H1 (cell line): Measurements from ENCODE around the gene LRRC4C. TPM values are rescaled to one million over a fixed set of nuclear protein-coding genes. Genes with fewer than 3 reads are reported as not detected.

Experiments
- CTCF ChIA-PET: fragments of 300-600 bp; sonication (Branson Sonifier 250); formaldehyde crosslinking; loops from one replicate; lab custom pipeline; 2021; ENCODE audit not compliant: partially characterized antibody; lab: Charles Lee
- POLR2A ChIA-PET: fragments of 300-600 bp; sonication (Branson Sonifier 250); formaldehyde crosslinking; loops from one replicate; lab custom pipeline; 2021; ENCODE audit warnings: inconsistent platforms; ENCODE audit not compliant: partially characterized antibody; lab: Charles Lee
- DNase-seq, 2 experiments: peaks; one replicate each; pipeline versions ENCODE4 v3.0.0 to v3.0.0-alpha.2; 2010 to 2022; ENCODE audit warnings: low spot score in 2 of 2, low read depth in 1 of 2, mixed read lengths in 1 of 2
- FAIRE-seq: peaks from 2 replicates; lab custom pipeline; 2011; peaks lifted over from hg19 to GRCh38; lab: Jason Lieb, UNC
- H2AFZ ChIP-seq: 2 replicates; pipeline ENCODE4 v1.8.1; 2012; ENCODE audit warnings: low read length, inconsistent platforms
- H2AK5ac ChIP-seq: 2 replicates; pipeline ENCODE4 v1.6.1; 2013; ENCODE audit warnings: low read depth, low read length
- H2BK120ac ChIP-seq: replicated peaks from 2 replicates; pipeline ENCODE3; 2013; ENCODE audit warnings: low read depth, low read length, inconsistent platforms
- H2BK12ac ChIP-seq: 2 replicates; pipeline ENCODE4 v1.6.1; 2013; ENCODE audit warnings: low read depth, low read length
- H2BK15ac ChIP-seq: 2 replicates; pipeline ENCODE4 v1.6.1; 2013; ENCODE audit warnings: low read length
- H2BK20ac ChIP-seq: 2 replicates; pipeline ENCODE4 v1.6.1; 2013; ENCODE audit warnings: low read length
- H2BK5ac ChIP-seq: 2 replicates; pipeline ENCODE4 v1.6.1; 2013; ENCODE audit warnings: low read depth, low read length
- H3K14ac ChIP-seq: 2 replicates; pipeline ENCODE4 v1.6.1; 2013; ENCODE audit warnings: inconsistent platforms; ENCODE audit not compliant: insufficient read length
- H3K18ac ChIP-seq: 2 replicates; pipeline ENCODE4 v1.6.1; 2013; ENCODE audit warnings: low read length; ENCODE audit errors: extremely low read depth
- H3K23ac ChIP-seq: 2 replicates; pipeline ENCODE4 v1.6.1; 2013; ENCODE audit warnings: inconsistent platforms; ENCODE audit not compliant: insufficient read length
- H3K23me2 ChIP-seq: 2 replicates; pipeline ENCODE4 v1.6.1; 2013; ENCODE audit warnings: low read depth, low read length
- H3K27ac ChIP-seq: 2 replicates; pipeline ENCODE4 v1.6.1; 2011; ENCODE audit warnings: low read depth, low read length, inconsistent platforms
- H3K27me3 ChIP-seq, 4 experiments: replicated peaks in 1 of 4; 1 replicate in 1 of 4; 2 replicates in 3 of 4; pipeline versions ENCODE4 v1.6.1 to v1.8.1; 2011 to 2013; ENCODE audit warnings: low read length in 3 of 4, mild to moderate bottlenecking in 3 of 4, inconsistent platforms in 2 of 4, mixed read lengths in 2 of 4, moderate library complexity in 1 of 4; ENCODE audit not compliant: control insufficient read depth in 3 of 4, insufficient read depth in 3 of 4; ENCODE audit errors: extremely low read depth in 1 of 4
- H3K36me3 ChIP-seq, 4 experiments: 2 replicates each; pipeline versions ENCODE4 v1.6.1 to v1.8.1; 2011 to 2013; ENCODE audit warnings: mild to moderate bottlenecking in 4 of 4, low read length in 3 of 4, moderate library complexity in 2 of 4, control low read depth in 1 of 4, inconsistent platforms in 1 of 4; ENCODE audit not compliant: insufficient read depth in 4 of 4, control insufficient read depth in 2 of 4
- H3K4ac ChIP-seq: replicated peaks from 2 replicates; pipeline ENCODE3; 2013; ENCODE audit warnings: low read length, low read depth, mixed read lengths, inconsistent platforms; ENCODE audit not compliant: insufficient read length
- H3K4me1 ChIP-seq, 4 experiments: replicated peaks in 1 of 4; 1 replicate in 1 of 4; 2 replicates in 3 of 4; pipeline versions ENCODE4 v1.6.1 to v1.8.1; 2011 to 2013; ENCODE audit warnings: low read length in 3 of 4, inconsistent platforms in 2 of 4, mixed read lengths in 1 of 4; ENCODE audit not compliant: insufficient read depth in 4 of 4, control insufficient read depth in 3 of 4
- H3K4me2 ChIP-seq, 2 experiments: 2 replicates each; pipeline versions ENCODE4 v1.6.1 to v1.8.1; 2011 to 2013; ENCODE audit warnings: low read depth in 2 of 2, low read length in 2 of 2, control low read depth in 1 of 2, inconsistent platforms in 1 of 2, mild to moderate bottlenecking in 1 of 2; ENCODE audit not compliant: insufficient read depth in 1 of 2
- H3K4me3 ChIP-seq, 4 experiments: fragments of 200-600, 300-600 bp in 1 of 4; sonication (generic), shearing (Covaris generic), sonication (Bioruptor Twin) in 1 of 4; 2 replicates each; pipeline versions ENCODE4 v1.5.1 to v1.8.1; 2011 to 2016; ENCODE audit warnings: low read length in 4 of 4, low read depth in 3 of 4, control low read depth in 2 of 4, inconsistent platforms in 2 of 4, mild to moderate bottlenecking in 2 of 4, mixed read lengths in 1 of 4, moderate library complexity in 1 of 4; ENCODE audit not compliant: insufficient read depth in 2 of 4; ENCODE audit errors: extremely low read depth in 1 of 4
- H3K56ac ChIP-seq: replicated peaks from 2 replicates; pipeline ENCODE3; 2013; ENCODE audit warnings: low read depth, mild to moderate bottlenecking, mixed read lengths, low read length, inconsistent platforms; ENCODE audit not compliant: insufficient read length
- H3K79me1 ChIP-seq: 2 replicates; pipeline ENCODE4 v1.6.1; 2013; ENCODE audit warnings: low read depth, low read length, control low read depth
- H3K79me2 ChIP-seq, 2 experiments: 2 replicates each; pipeline versions ENCODE4 v1.6.1 to v1.8.1; 2012 to 2013; ENCODE audit warnings: low read length in 2 of 2, mild to moderate bottlenecking in 2 of 2, inconsistent platforms in 1 of 2; ENCODE audit not compliant: insufficient read depth in 2 of 2, control insufficient read depth in 1 of 2
- H3K9ac ChIP-seq, 4 experiments: replicated peaks in 1 of 4; 1 replicate in 1 of 4; 2 replicates in 3 of 4; pipeline versions ENCODE4 v1.6.1 to v1.8.1; 2011 to 2013; ENCODE audit warnings: low read depth in 3 of 4, low read length in 3 of 4, control low read depth in 2 of 4, mild to moderate bottlenecking in 2 of 4, moderate library complexity in 2 of 4, inconsistent platforms in 1 of 4; ENCODE audit errors: extremely low read depth in 1 of 4
- H3K9me3 ChIP-seq, 2 experiments: 2 replicates each; pipeline versions ENCODE4 v1.6.1 to v1.8.1; 2012 to 2013; ENCODE audit warnings: mild to moderate bottlenecking in 2 of 2, moderate library complexity in 2 of 2, control low read depth in 1 of 2, inconsistent platforms in 1 of 2, low read depth in 1 of 2, low read length in 1 of 2, mixed read lengths in 1 of 2; ENCODE audit not compliant: insufficient read depth in 2 of 2
- H4K20me1 ChIP-seq, 2 experiments: replicated peaks in 1 of 2; 2 replicates each; pipeline versions ENCODE3 to v1.8.1; 2011 to 2013; ENCODE audit warnings: inconsistent platforms in 2 of 2, low read length in 2 of 2, mild to moderate bottlenecking in 1 of 2; ENCODE audit not compliant: insufficient read depth in 2 of 2, control insufficient read depth in 1 of 2
- H4K5ac ChIP-seq: 2 replicates; pipeline ENCODE4 v1.6.1; 2013; ENCODE audit warnings: low read length, low read depth, mixed read lengths, inconsistent platforms; ENCODE audit not compliant: insufficient read length
- H4K8ac ChIP-seq: 2 replicates; pipeline ENCODE4 v1.8.0; 2013; ENCODE audit warnings: mild to moderate bottlenecking, moderate library complexity, low read length, inconsistent platforms; ENCODE audit not compliant: insufficient read depth; ENCODE audit errors: extremely low read depth
- H4K91ac ChIP-seq: replicated peaks from 2 replicates; pipeline ENCODE3; 2013; ENCODE audit warnings: low read length, mixed read lengths, inconsistent platforms; ENCODE audit not compliant: insufficient read length
- CEBPB ChIP-seq: IDR thresholded peaks from 2 replicates; pipeline ENCODE4 v1.6.1; 2012; ENCODE audit warnings: low read depth, low read length
- CREB1 ChIP-seq: IDR thresholded peaks from 2 replicates; pipeline ENCODE4 v1.6.1; 2012; ENCODE audit warnings: inconsistent platforms
- CTBP2 ChIP-seq: IDR thresholded peaks from 2 replicates; pipeline ENCODE4 v1.7.0; 2011; ENCODE audit warnings: borderline replicate concordance, mild to moderate bottlenecking, moderate library complexity, mixed read lengths, low read length; ENCODE audit not compliant: insufficient read depth, insufficient read length
- EZH2 ChIP-seq: fragments of 200-600 bp; sonication (generic); IDR thresholded peaks from 2 replicates; pipeline ENCODE4 v1.7.1; 2012; ENCODE audit warnings: low read depth, mild to moderate bottlenecking, moderate library complexity, low read length, inconsistent platforms; ENCODE audit not compliant: severe bottlenecking
- RNF2 ChIP-seq: fragments of 200-900, 300-1000 bp; sonication (generic); IDR thresholded peaks from 2 replicates; pipeline ENCODE4 v1.7.1; 2016; ENCODE audit warnings: borderline replicate concordance, low read depth, mild to moderate bottlenecking, antibody characterized with exemption, low read length; ENCODE audit not compliant: poor library complexity, severe bottlenecking; ENCODE audit errors: missing control alignments
- RXRA ChIP-seq: IDR thresholded peaks from 2 replicates; pipeline ENCODE4 v1.6.1; 2011; ENCODE audit warnings: low read depth, mild to moderate bottlenecking, low read length, moderate library complexity; ENCODE audit not compliant: insufficient read depth
- SIRT6 ChIP-seq: IDR thresholded peaks from one replicate; pipeline ENCODE4 v1.7.1; 2012; ENCODE audit warnings: low read length, inconsistent platforms
- SIX5 ChIP-seq: IDR thresholded peaks from 2 replicates; pipeline ENCODE4 v1.6.1; 2011; ENCODE audit warnings: mild to moderate bottlenecking, low read depth, low read length
- WGBS, 2 experiments: shearing (Covaris generic) in 1 of 2; methylation state at CpG; one replicate each; pipeline versions ENCODE4 v1.1.6 to v1.1.7; 2013 to 2015; ENCODE audit warnings: low lambda C conversion rate in 2 of 2, mixed read lengths in 2 of 2, inconsistent platforms in 1 of 2, low coverage in 1 of 2, missing lambda C conversion rate in 1 of 2; ENCODE audit not compliant: insufficient replicate concordance in 2 of 2, insufficient coverage in 1 of 2, insufficient read length in 1 of 2; ENCODE audit errors: extremely low coverage in 1 of 2, missing lambda C conversion rate in 1 of 2; 5-methylcytosine and 5-hydroxymethylcytosine counted together
- polyA plus RNA-seq, 7 experiments: library from polyadenylated mRNA; depleted of rRNA in 3 of 7; stranded (reverse) in 5 of 7; unstranded in 2 of 7; fragments of >200 nt in 5 of 7; fragments of 200-250 nt in 2 of 7; gene quantifications; 1 replicate in 5 of 7; 2 replicates in 1 of 7; 4 replicates in 1 of 7; pipeline versions ENCODE4 v1.2.1 to v1.2.3, GENCODE V29; 2011 to 2013; ENCODE audit warnings: missing spikeins in 2 of 7, mixed read lengths in 2 of 7
- total RNA-seq: library from RNA; stranded (reverse); fragmentation: NEBNext Ultra II Directional; extraction: Animal tissue kit (Norgen Biotek cat#: 25700); gene quantifications from 2 replicates; pipeline ENCODE4 v1.2.1, GENCODE V29; 2021
- TF ChIP-seq, protein P1 (sequence below): IDR thresholded peaks from 2 replicates; pipeline ENCODE4 v1.6.1; 2011; ENCODE audit warnings: low read length, improper control_type of control experiment
- TF ChIP-seq, protein P2 (sequence below): IDR thresholded peaks from 2 replicates; pipeline ENCODE4 v1.6.1; 2012; ENCODE audit warnings: inconsistent platforms
- TF ChIP-seq, protein P3 (sequence below): IDR thresholded peaks from 2 replicates; pipeline ENCODE4 v1.6.1; 2012; ENCODE audit warnings: low read length, inconsistent platforms

LRRC4C gene
- total and polyA plus RNA-seq, 2 of the 8 experiments (the other 6 are each of a cell fraction or from before 2014, with no cell fraction given), result 0.23 to 2.2 TPM

DNA sequence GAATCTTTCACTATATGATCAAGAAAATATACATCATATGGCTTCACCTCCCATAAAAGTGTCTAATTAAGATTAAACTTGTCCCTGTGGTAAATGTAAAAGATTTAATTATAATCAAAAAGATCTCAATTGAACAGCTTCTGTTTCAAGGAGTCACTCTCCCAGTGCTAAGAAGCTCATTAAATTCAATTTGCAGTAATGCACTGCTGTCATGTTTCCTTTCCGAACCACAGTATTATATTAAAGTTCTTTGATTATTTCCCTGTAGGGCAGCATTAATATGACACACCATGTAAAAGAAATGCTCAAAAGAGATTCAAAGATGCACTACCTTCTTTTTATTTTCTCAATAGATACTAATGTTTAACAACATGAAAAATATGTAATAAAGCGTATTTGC lies 758.4 kb downstream of the LRRC4C start:
- no peak overlapping the region for H2BK5ac ChIP-seq
- no peak overlapping the region for H4K5ac ChIP-seq
- TF ChIP-seq, protein P1, sequence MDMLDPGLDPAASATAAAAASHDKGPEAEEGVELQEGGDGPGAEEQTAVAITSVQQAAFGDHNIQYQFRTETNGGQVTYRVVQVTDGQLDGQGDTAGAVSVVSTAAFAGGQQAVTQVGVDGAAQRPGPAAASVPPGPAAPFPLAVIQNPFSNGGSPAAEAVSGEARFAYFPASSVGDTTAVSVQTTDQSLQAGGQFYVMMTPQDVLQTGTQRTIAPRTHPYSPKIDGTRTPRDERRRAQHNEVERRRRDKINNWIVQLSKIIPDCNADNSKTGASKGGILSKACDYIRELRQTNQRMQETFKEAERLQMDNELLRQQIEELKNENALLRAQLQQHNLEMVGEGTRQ, result no peak
- TF ChIP-seq SIRT6, result no peak
- TF ChIP-seq RNF2, result no peak
- TF ChIP-seq CREB1, result no peak
- TF ChIP-seq CTBP2, result no peak
- TF ChIP-seq SIX5, result no peak
- no peak for TF ChIP-seq RXRA
- no peak for TF ChIP-seq EZH2
- TF ChIP-seq, protein P2, sequence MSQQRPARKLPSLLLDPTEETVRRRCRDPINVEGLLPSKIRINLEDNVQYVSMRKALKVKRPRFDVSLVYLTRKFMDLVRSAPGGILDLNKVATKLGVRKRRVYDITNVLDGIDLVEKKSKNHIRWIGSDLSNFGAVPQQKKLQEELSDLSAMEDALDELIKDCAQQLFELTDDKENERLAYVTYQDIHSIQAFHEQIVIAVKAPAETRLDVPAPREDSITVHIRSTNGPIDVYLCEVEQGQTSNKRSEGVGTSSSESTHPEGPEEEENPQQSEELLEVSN, result no peak
- TF ChIP-seq CEBPB, result no peak
- TF ChIP-seq, protein P3, sequence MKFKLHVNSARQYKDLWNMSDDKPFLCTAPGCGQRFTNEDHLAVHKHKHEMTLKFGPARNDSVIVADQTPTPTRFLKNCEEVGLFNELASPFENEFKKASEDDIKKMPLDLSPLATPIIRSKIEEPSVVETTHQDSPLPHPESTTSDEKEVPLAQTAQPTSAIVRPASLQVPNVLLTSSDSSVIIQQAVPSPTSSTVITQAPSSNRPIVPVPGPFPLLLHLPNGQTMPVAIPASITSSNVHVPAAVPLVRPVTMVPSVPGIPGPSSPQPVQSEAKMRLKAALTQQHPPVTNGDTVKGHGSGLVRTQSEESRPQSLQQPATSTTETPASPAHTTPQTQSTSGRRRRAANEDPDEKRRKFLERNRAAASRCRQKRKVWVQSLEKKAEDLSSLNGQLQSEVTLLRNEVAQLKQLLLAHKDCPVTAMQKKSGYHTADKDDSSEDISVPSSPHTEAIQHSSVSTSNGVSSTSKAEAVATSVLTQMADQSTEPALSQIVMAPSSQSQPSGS, result no peak
- no peaks in the 10 kb centered on the region for H3K36me3 ChIP-seq
- FAIRE-seq (no peak), DNase-seq (no peak)
- no peak overlapping the region for H3K4me2 ChIP-seq
- no peak overlapping the region for H4K8ac ChIP-seq
- H3K9ac ChIP-seq, result no peak overlapping the region
- no peak overlapping the region for H3K4ac ChIP-seq
- no peak overlapping the region for H3K23ac ChIP-seq
- H3K27me3 ChIP-seq, result no peaks in the 10 kb centered on the region
- no peaks in the 10 kb centered on the region for H4K20me1 ChIP-seq
- H3K4me1 ChIP-seq, result no peaks in the 10 kb centered on the region
- no peak overlapping the region for H2BK120ac ChIP-seq
- H2BK15ac ChIP-seq, result no peak overlapping the region
- 95% methylated on average over 2 of the region's 2 CpGs; no CpG with 5 or more reads in 1 of the 2 experiments for WGBS, 2 experiments
- no peak overlapping the region for H2AFZ ChIP-seq
- no peak overlapping the region for H3K4me3 ChIP-seq
- no peak overlapping the region for H4K91ac ChIP-seq
- H3K56ac ChIP-seq, result no peak overlapping the region
- no peak overlapping the region for H2AK5ac ChIP-seq
- H3K79me1 ChIP-seq, result no peaks in the 10 kb centered on the region
- no peak overlapping the region for H3K18ac ChIP-seq
- POLR2A ChIA-PET, result no interaction called here
- no peak overlapping the region for H3K27ac ChIP-seq
- no peak overlapping the region for H3K14ac ChIP-seq
- no peak overlapping the region for H2BK20ac ChIP-seq
- CTCF ChIA-PET, result interaction anchor here (0.5 kb wide), 1 partner anchor 203 kb away, joined by 3 read pairs; no protein-coding TSS in a partner anchor
- no peak overlapping the region for H2BK12ac ChIP-seq
- H3K9me3 ChIP-seq, result no peaks in the 10 kb centered on the region
- H3K23me2 ChIP-seq, result no peaks in the 10 kb centered on the region
- no peaks in the 10 kb centered on the region for H3K79me2 ChIP-seq
